HepG2 (cell line): ENCODE results near the gene PIGO. TPM values are rescaled to one million over a fixed set of nuclear protein-coding genes. Genes with fewer than 3 reads are reported as not detected.

Experiments used
- ARID4A ChIP-seq: sonication (generic); formaldehyde crosslinking; IDR thresholded peaks from 2 replicates; pipeline ENCODE4 v1.5.0; 2020; ENCODE audit warnings: mild to moderate bottlenecking, missing genetic modification reagents, borderline replicate concordance
- CBX2 ChIP-seq, 2 experiments: fragments of 200-600 bp in 1 of 2; sonication (generic); formaldehyde crosslinking in 1 of 2; IDR thresholded peaks; 2 replicates each; pipeline versions ENCODE4 v1.7.0 to v1.8.1; 2018 to 2022; ENCODE audit warnings: low read depth in 2 of 2, low read length in 1 of 2, mild to moderate bottlenecking in 1 of 2, missing genetic modification reagents in 1 of 2
- PHF20 ChIP-seq: sonication (generic); formaldehyde crosslinking; IDR thresholded peaks from 2 replicates; pipeline ENCODE4 v1.5.0; 2020; ENCODE audit warnings: mild to moderate bottlenecking, missing genetic modification reagents
- ZNF883 ChIP-seq: sonication (generic); formaldehyde crosslinking; IDR thresholded peaks from 2 replicates; pipeline ENCODE4 v1.5.1; 2020; ENCODE audit warnings: mild to moderate bottlenecking, missing genetic modification reagents; ENCODE audit errors: not compliant biosample characterization
- polyA plus RNA-seq, 8 experiments: library from polyadenylated mRNA; depleted of rRNA in 3 of 8; stranded (reverse) in 7 of 8; unstranded in 1 of 8; fragments of >200 nt; fragmentation: Illumina TruSeq in 4 of 8; extraction: Trizol in 4 of 8; gene quantifications; 2 replicates each; pipeline versions ENCODE4 v1.2.1 to v1.2.3, GENCODE V29; 2011 to 2016; ENCODE audit warnings: low read depth in 4 of 8, missing spikeins in 1 of 8, mixed read lengths in 1 of 8; ENCODE audit not compliant: insufficient read depth in 1 of 8
- total RNA-seq, 5 experiments: library from RNA; depleted of rRNA; stranded (reverse); fragments of >200 nt; fragmentation: Illumina TruSeq; extraction: Trizol; gene quantifications; 2 replicates each; pipeline ENCODE4 v1.2.3, GENCODE V29; 2016; ENCODE audit warnings: low read depth in 1 of 5
- TF ChIP-seq, protein P1 (sequence below): sonication (generic); formaldehyde crosslinking; IDR thresholded peaks from 2 replicates; pipeline ENCODE4 v1.4.0; 2020; ENCODE audit warnings: mild to moderate bottlenecking, missing genetic modification reagents

PIGO gene
- total and polyA plus RNA-seq, 2 of the 13 experiments (the other 11 are each of a cell fraction or from before 2014, with no cell fraction given) = 20.5 to 26.2 TPM

GRCh38 chr9:35114113-35114839, 17.9 kb upstream of the PIGO start (continued):
- TF ChIP-seq, protein P1, sequence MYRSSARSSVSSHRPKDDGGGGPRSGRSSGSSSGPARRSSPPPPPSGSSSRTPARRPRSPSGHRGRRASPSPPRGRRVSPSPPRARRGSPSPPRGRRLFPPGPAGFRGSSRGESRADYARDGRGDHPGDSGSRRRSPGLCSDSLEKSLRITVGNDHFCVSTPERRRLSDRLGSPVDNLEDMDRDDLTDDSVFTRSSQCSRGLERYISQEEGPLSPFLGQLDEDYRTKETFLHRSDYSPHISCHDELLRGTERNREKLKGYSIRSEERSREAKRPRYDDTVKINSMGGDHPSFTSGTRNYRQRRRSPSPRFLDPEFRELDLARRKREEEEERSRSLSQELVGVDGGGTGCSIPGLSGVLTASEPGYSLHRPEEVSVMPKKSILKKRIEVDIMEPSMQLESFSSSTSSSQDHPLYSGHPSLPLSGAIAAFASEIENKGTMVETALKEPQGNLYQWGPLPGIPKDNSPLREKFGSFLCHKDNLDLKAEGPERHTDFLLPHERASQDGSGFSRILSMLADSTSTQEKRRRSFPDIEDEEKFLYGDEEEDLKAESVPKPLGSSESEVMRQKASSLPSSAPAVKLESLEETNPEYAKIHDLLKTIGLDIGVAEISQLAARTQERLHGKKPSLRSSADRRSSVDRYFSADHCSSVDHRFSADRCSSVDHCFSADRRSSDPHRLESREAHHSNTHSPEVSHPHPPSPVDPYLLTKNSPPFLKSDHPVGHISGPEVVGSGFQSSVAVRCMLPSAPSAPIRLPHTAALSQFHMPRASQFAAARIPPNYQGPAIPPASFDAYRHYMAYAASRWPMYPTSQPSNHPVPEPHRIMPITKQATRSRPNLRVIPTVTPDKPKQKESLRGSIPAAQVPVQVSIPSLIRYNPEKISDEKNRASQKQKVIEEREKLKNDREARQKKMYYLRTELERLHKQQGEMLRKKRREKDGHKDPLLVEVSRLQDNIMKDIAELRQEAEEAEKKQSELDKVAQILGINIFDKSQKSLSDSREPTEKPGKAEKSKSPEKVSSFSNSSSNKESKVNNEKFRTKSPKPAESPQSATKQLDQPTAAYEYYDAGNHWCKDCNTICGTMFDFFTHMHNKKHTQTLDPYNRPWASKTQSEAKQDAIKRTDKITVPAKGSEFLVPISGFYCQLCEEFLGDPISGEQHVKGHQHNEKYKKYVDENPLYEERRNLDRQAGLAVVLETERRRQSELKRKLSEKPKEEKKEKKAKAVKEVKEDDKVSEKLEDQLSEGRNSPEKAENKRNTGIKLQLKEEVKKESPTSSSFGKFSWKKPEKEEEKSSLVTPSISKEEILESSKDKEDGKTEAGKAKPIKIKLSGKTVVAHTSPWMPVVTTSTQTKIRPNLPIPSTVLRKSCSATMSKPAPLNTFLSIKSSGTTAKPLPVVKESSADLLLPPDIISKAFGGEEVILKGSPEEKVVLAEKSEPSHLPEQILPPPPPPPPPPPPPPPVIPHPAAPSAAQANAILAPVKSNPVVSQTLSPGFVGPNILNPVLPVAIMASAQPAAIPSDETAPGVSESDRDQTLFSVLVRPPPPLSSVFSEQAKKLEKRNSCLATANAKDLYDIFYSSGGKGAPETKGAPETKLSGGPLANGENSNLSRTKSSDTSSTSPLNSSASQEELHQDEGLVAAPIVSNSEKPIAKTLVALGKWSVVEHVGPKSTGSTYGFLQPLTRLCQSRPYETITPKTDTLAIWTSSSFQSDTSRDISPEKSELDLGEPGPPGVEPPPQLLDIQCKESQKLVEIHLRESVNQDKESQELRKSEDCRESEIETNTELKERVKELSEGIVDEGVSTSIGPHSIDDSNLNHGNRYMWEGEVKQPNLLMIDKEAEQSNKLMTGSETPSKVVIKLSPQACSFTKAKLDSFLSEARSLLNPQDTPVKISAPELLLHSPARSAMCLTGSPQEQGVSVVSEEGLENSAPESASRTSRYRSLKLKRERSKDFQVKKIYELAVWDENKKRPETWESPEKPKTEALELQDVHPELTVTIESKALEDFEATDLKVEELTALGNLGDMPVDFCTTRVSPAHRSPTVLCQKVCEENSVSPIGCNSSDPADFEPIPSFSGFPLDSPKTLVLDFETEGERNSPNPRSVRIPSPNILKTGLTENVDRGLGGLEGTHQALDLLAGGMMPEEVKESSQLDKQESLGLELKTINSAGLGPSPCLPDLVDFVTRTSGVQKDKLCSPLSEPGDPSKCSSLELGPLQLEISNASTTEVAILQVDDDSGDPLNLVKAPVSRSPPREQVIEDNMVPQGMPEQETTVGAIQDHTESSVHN (CRISPR knock-in tag) = no peak
- no peak for TF ChIP-seq CBX2 (IDR thresholded peaks at IDR 0.05; ENCODE audit: low read depth, low read length)
- TF ChIP-seq CBX2 (CRISPR knock-in tag; IDR thresholded peaks at IDR 0.05; ENCODE audit: low read depth) = no peak
- no peak for TF ChIP-seq PHF20 (CRISPR knock-in tag)
- no peak for TF ChIP-seq ZNF883 (CRISPR knock-in tag)
- no peak for TF ChIP-seq ARID4A (CRISPR knock-in tag)
